Skeletal muscle tissue (tissue), 4 donors: Measurements from ENCODE around the gene HBQ1. TPM values are rescaled to one million over a fixed set of nuclear protein-coding genes. Genes with fewer than 3 reads are reported as not detected.
A peak's percentile ranks its signal among the peaks of the same experiment; 100 is the strongest.
"Not testable (repeated sequence)": the region's sequence is repeated elsewhere in the genome, so short reads cannot be mapped to it uniquely, and the experiment has no call there.

Experiments
- H3K27ac ChIP-seq: one replicate; pipeline ENCODE4 v1.7.0; 2013; ENCODE audit warnings: mild to moderate bottlenecking, low read depth, low read length, inconsistent platforms
- H3K27me3 ChIP-seq, 3 donors: one replicate each; pipeline ENCODE4 v1.7.0; 2013; ENCODE audit warnings: low read length in 3 of 3; ENCODE audit not compliant: control insufficient read depth in 3 of 3, insufficient read depth in 3 of 3
- H3K36me3 ChIP-seq, 3 donors: one replicate each; pipeline ENCODE4 v1.7.0; 2013; ENCODE audit warnings: low read length in 3 of 3; ENCODE audit not compliant: control insufficient read depth in 3 of 3, insufficient read depth in 3 of 3
- H3K4me1 ChIP-seq, 3 donors: one replicate each; pipeline ENCODE4 v1.7.0; 2013; ENCODE audit warnings: low read length in 3 of 3, mild to moderate bottlenecking in 3 of 3; ENCODE audit not compliant: control insufficient read depth in 3 of 3, insufficient read depth in 3 of 3
- H3K4me3 ChIP-seq, 3 donors: one replicate each; pipeline ENCODE4 v1.7.0; 2013; ENCODE audit warnings: low read length in 3 of 3
- H3K9ac ChIP-seq, 3 donors: one replicate each; pipeline ENCODE4 v1.7.0; 2013; ENCODE audit warnings: low read length in 3 of 3, mild to moderate bottlenecking in 3 of 3, moderate library complexity in 2 of 3, low read depth in 1 of 3
- H3K9me3 ChIP-seq, 3 donors: one replicate each; pipeline ENCODE4 v1.7.0; 2013; ENCODE audit warnings: low read length in 3 of 3; ENCODE audit not compliant: control insufficient read depth in 3 of 3
- total RNA-seq: library from RNA; depleted of rRNA; stranded (reverse); fragments of >200 nt; gene quantifications from one replicate; pipeline ENCODE4 v1.2.3, GENCODE V29; 2014
- donor health status: Osteomylitis.

HBQ1 gene
- total RNA-seq, 1 donor from 2014 or later: 14.1 TPM

- no peaks in the 10 kb centered on the region for H3K4me1 ChIP-seq
- no peak overlapping the region for H3K9ac ChIP-seq
- H3K27me3 ChIP-seq: peaks cover 9 to 19% (median 13%) of the 10 kb centered on the region in 3 donors
- no peak overlapping the region for H3K4me3 ChIP-seq
- H3K9me3 ChIP-seq: no peaks in the 10 kb centered on the region
- H3K36me3 ChIP-seq: no peaks in the 10 kb centered on the region
- H3K27ac ChIP-seq: no peak overlapping the region
Observed at GRCh38 chr16:144797-145252, 35.4 kb upstream of the HBQ1 start.

- H3K4me1 ChIP-seq: no peaks in the 10 kb centered on the region
- H3K36me3 ChIP-seq: no peaks in the 10 kb centered on the region
- H3K27ac ChIP-seq: no peak overlapping the region
- no peak overlapping the region for H3K9ac ChIP-seq
- H3K9me3 ChIP-seq: no peaks in the 10 kb centered on the region
- no peak overlapping the region for H3K4me3 ChIP-seq
- H3K27me3 ChIP-seq: peaks cover 9 to 19% (median 13%) of the 10 kb centered on the region in 3 donors
Observed at GRCh38 chr16:146646-147045, 33.6 kb upstream of the HBQ1 start.

GRCh38 chr16:149024-149660, 31.1 kb upstream of the HBQ1 start:
- no peak overlapping the region for H3K27ac ChIP-seq
- peaks cover 12 to 14% (median 13%) of the 10 kb centered on the region in 3 donors for H3K27me3 ChIP-seq
- no peaks in the 10 kb centered on the region for H3K4me1 ChIP-seq
- H3K36me3 ChIP-seq: no peaks in the 10 kb centered on the region
- H3K4me3 ChIP-seq: no peak overlapping the region
- no peaks in the 10 kb centered on the region for H3K9me3 ChIP-seq
- no peak overlapping the region for H3K9ac ChIP-seq

GRCh38 chr16:152141-153128, 27.8 kb upstream of the HBQ1 start, which contains the start of gene HBZ:
TSS of gene HBZ (plus strand) at chr16:152644. CDS start at chr16:152910, 266 bp downstream.
- Histone ChIP-seq H3K9me3 (no peaks in the 10 kb centered on the region), H3K9ac (no peak within 1 kb of the TSS), H3K27me3 (peaks cover 22 to 33% (median 28%) of the 10 kb centered on the region in 3 donors), H3K36me3 (no peaks in the 10 kb centered on the region), H3K4me3 (no peak within 1 kb of the TSS), H3K4me1 (peaks cover 4 to 10% (median 8%) of the 10 kb centered on the region in 3 donors), H3K27ac (no peak within 1 kb of the TSS)

- not testable (repeated sequence) for H3K9ac ChIP-seq
- peaks cover 22 to 33% (median 28%) of the 10 kb centered on the region in 3 donors for H3K27me3 ChIP-seq
Observed at GRCh38 chr16:153129-153521, 27.1 kb upstream of the HBQ1 start.

DNA sequence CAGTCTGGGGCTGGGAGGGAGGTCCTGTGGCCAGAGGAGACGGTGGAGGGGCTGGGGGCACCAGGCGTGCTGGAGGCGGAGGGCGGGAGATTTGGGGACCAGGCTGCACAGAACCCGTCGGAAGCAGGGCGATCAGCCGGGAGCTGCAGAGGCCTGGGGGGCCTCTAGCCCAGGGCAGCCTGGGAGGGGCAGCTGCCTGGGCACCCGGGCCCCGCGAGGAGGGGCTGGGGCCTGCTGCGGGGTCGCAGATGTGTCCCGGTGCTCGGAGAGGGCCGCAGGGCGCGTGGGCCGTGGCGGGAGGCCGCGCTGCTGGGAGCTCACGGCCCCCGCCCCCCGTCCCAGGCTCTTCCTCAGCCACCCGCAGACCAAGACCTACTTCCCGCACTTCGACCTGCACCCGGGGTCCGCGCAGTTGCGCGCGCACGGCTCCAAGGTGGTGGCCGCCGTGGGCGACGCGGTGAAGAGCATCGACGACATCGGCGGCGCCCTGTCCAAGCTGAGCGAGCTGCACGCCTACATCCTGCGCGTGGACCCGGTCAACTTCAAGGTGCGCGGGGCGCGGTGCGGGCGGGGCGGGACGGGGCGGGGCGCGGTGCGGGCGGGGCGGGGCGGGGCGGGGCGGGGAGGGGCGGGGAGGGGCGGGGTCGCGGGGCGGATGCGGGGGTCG, 26.6 kb upstream of the HBQ1 start:
- H3K9ac ChIP-seq, H3K9me3 ChIP-seq, H3K4me1 ChIP-seq, H3K27ac ChIP-seq, H3K4me3 ChIP-seq, H3K36me3 ChIP-seq: not testable (repeated sequence)
- peaks cover 18 to 31% (median 27%) of the 10 kb centered on the region in 3 donors for H3K27me3 ChIP-seq

More at GRCh38 chr16:153129-153521, 27.1 kb upstream of the HBQ1 start:
- H3K36me3 ChIP-seq, H3K4me3 ChIP-seq, H3K27ac ChIP-seq, H3K4me1 ChIP-seq, H3K9me3 ChIP-seq: not testable (repeated sequence)

- Histone ChIP-seq H3K9me3 (no peaks in the 10 kb centered on the region), H3K4me1 (peaks cover 4 to 10% (median 8%) of the 10 kb centered on the region in 3 donors), H3K36me3 (no peaks in the 10 kb centered on the region), H3K4me3 (peak overlapping the region in 2 of 3 donors; percentile 51 to 67), H3K27ac (no peak overlapping the region), H3K27me3 (peaks cover 12 to 29% (median 22%) of the 10 kb centered on the region in 3 donors), H3K9ac (peak overlapping the region in 1 of 3 donors; percentile 74)
Observed at GRCh38 chr16:154217-155030, 25.8 kb upstream of the HBQ1 start.

DNA sequence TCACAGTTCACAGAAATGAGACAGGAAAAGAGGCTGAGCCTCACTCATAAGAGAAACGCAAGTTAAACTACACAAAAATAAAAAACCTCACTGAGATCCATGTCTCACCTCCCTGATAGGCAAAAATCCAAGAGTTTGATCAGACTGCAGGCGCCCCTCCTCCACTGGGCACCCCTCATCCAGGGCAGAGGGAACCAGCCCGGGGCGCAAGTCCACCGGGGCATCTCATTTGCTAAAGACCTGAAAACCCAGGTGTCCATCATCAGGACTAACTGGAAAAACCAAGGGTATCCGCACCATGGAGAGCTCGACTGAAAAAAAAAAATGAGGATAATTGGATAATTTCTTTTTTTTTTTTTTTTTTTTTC, 25.2 kb upstream of the HBQ1 start:
- H3K27ac ChIP-seq: no peak overlapping the region
- no peaks in the 10 kb centered on the region for H3K36me3 ChIP-seq
- H3K9ac ChIP-seq: peak overlapping the region in 1 of 3 donors; percentile 74
- H3K27me3 ChIP-seq: peaks cover 12 to 32% (median 25%) of the 10 kb centered on the region in 3 donors
- peaks cover 4 to 10% (median 8%) of the 10 kb centered on the region in 3 donors for H3K4me1 ChIP-seq
- no peaks in the 10 kb centered on the region for H3K9me3 ChIP-seq
- peak overlapping the region in 2 of 3 donors; percentile 51 to 67 for H3K4me3 ChIP-seq
